Effector CD8-positive, alpha-beta T cell (primary cell): ENCODE measurements around the gene GNAO1.

Source experiments
- DNase-seq: peaks from one replicate; lab custom pipeline; 2025; lab: John Stamatoyannopoulos, UW

Gene GNAO1

DNA sequence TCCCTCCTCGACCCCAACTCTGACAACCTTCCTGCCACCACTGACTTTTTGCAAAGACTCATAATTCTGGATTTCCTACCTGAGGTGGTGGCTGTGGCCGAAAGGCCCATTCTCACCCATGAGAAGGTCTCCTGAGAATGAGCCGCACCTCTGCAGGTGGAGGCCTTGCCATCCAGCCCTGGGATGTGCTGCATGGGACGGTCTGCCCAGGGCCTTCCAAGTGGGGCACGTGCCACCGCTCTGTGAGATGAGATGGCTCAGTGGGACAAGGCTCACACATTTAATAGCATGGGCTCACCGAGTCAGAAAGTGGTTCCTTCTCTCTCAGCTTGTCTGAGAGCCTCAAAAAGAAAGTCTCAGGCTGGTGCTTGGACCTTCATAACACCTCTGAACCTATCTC lies 121.3 kb downstream of the GNAO1 start:
- DNase-seq = no peak

DNA sequence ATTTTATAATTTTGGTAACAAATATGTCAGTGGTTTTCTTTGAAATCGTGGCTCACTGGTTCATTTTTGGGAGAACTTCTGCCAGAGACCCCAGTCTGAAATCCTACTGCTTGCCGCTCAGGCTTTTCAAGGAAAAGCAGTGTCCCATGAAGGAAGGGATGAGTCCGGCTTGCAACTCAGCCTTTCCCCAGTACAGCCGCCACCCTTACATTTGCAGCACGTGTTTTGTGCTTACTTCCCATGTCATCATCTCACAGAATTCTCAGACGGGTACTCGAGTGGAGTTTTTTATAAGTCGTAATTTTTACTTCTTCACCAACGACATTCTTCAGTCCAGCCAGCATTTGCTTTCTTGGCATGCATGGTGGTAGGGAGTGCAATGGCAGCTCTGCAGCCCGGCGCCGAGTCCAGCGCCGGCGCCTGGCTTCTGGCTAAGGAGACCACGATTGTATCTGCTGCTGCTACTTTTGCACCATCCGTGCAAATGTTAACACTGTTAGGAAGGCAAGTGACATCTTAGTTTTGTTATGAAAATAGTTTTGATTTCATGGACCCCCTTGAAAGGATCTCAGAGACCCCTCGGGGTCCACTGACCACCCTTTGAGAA lies 123.1 kb downstream of the GNAO1 start:
- no peak for DNase-seq

DNA sequence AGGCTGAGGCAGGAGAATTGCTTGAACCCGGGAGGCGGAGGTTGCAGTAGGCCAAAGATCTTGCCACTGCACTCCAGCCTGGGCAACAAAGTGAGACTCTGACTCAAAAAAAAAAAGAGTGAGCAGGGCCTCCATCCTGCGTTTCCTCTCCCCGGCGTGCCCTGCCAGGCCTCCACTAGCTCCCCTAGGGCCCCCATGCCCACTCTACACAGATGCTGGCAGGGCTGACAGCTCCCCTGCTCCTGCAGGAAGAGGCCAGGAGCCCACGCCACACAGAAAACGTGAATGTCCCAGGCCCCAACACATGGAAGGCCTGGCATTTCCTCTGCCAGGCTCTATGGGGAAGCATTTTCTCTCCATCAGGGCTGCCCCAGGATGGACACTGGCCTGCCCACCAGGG lies 124.7 kb downstream of the GNAO1 start:
- DNase-seq = no peak

DNA sequence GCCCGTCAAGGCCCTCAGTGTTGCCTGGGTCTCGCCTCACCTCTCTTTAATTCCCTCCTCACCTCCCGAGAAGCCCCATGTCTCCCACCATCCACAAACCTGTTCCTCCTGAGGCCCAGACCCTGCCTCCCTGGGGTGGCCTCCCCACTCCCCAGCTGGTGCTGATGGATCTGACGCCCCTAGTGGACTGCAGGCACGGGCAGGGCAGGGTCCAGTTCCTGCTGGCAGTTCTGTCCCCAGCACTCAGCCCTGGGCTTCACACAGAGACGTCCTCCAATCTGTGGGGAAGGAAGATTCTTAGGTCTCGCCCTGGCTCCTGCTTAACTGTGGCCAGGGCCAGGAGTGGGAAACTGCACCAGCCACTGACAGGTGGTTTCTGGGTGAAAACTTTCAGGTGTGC lies 125.3 kb downstream of the GNAO1 start:
- DNase-seq = no peak

DNA sequence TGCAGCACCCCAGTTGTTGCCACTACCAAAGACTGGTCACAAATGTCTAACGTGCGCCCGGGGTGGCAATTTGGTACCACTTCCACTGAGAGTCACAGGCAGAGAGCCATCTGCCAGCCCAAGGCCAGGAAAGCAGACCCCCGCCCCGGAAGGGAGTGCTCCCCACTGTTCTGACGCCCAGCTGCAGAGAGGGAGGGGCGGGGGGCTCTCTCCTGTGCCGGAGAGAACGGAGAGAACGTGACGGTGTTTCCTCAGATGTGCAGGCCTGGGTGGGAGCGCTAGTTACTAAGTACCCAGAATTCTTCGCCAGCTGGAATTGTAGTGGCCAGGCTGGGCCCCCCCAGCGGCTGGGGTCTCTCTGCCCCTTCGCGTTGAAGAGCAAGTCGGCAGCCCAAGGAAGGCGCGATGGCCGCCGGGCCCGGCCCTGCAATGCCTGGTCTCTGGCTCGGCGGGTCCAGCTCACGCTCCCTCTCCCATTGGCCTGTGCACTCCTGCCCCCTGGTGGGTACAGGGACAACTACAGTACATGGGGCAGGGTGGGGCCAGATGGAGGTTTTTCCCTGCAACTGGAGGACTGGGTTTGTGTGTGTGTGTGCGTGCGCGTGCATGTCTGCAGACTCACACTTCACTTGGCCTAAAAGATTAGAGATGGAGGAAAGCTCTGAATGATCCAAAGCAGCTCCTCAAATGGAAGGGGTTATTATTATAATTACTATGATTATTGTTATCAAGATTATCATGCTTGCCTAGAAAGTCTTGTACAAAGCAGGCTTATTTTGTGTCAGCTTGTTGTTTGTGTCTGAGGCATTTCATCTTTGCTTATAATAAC lies 126.9 kb downstream of the GNAO1 start:
- peak; percentile 54 for DNase-seq

DNA sequence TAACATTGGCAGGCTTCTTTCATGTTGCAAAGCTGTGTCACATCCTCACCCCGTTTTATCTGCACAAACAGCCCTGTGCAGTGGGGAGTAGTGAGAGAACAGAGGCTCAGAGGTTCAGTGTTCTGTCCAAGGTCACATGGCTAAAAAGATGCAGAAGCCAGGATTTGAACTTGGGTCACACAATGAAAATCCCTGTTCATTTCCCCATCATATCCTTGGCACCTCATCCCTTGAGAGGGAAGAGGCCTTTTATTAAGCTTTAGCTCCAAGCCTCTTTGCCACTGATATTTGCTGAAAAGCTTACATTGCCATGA lies 127.5 kb downstream of the GNAO1 start:
- no peak for DNase-seq

DNA sequence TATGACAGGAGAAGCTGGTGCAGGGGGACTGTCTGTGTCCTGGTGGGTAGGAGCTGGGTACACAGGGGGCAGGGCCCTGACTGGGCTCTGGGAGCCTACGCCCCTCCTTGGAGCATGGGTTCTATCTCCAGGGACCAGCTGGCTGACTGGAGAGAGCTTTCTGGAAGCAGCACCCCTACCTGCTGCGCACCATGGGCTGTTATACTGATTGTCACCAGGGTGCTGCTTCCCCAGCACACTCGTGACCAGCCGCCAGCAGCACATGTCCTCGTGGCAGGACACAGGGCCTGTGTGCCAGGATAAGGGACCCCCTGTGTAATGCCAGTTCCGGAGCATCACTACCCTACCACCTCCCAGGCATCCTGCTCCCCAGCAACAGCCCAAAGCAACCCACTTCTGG lies 128.1 kb downstream of the GNAO1 start:
- no peak for DNase-seq

DNA sequence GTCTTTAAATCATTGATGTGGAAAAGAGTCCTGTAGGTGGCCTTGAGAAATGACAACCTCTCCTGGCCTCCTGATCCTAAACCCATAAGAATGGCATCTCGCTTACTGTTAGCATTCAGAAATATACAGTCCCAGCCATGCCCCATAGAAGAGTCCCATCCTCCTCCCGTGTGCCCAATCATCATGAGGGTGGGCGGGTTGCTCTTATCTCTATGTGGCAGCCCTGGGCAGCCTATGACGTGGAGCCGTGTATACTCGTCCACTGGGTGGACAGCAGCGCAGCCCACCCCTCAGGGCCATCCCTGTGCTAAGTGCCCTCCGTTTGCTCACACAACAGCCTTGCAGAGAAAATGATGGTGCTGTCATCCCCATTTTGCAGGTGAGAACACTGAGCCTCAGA lies 128.8 kb downstream of the GNAO1 start:
- DNase-seq = no peak

DNA sequence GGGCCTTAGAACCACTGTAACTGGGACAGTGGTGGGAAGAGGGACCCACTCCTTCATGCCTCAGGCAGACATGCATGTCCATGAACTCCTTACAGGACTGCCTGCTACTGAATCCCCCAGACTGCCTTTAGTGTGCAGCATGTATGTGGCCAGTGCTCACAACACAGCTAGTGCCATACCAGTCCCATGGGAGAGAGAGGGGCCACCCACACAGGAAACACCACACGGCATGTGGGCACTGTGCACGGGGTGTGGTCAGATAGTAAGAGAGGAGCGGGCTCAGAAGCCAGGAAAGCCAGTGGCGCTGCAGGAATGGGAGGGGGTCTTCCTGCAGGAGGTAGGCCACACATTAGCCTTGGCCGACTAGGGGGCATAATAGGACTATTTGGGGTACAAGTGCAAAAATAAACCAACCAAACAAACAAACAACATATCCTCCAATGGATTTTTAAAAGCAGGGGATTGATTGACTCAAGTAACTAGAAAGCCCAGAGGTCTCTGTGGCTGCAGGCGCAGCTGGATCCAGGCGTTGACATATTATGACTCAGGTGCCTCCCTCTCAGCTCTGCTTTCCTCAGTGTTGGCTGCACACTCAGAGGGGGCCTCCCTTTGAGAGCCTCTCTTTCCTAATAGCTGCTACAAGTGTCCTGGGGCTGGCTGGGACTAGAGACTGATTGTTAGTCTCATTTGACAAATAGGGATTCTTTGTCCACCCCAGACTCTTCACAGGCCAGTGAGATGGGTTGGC lies 129.7 kb downstream of the GNAO1 start:
- no peak for DNase-seq

DNA sequence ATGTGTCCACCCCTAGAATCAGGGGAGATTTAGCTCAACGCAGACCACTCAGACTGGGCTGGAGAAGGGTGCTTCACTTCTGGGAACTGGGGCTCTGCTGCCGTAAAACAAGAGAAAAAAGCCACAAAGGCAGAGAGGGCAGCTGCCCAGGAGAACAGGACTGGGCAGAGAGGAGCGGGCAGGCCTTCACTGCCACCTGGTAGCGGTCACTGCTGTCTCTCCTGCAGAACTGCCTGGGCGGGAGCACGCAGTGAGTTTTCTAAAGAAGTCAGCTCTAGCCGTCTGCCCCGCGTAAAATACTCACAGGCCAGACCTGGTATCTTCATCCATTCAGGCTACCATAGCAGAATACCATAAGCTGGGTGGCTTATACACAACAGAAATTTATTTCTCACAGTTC lies 130.3 kb downstream of the GNAO1 start:
- DNase-seq = no peak

DNA sequence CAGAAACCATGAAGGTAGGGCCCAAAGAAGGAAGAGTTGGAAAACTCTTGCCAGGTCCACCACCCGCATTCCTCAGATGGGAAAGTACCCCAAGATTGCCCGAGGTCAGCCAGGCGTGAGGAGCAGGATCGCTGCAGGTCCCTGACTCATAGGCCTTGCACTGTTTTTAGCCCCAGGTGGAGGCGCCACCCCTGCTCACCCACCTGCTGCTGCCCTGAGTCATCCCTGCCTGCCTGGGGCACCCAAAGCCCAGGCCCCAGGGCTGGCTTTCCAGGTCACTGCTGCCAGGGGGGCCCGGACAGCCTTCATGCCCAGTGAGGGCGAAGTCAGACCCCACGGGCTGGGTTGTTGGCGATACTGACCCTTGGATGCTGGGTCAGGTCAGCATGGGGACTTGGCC lies 133.1 kb downstream of the GNAO1 start:
- no peak for DNase-seq

DNA sequence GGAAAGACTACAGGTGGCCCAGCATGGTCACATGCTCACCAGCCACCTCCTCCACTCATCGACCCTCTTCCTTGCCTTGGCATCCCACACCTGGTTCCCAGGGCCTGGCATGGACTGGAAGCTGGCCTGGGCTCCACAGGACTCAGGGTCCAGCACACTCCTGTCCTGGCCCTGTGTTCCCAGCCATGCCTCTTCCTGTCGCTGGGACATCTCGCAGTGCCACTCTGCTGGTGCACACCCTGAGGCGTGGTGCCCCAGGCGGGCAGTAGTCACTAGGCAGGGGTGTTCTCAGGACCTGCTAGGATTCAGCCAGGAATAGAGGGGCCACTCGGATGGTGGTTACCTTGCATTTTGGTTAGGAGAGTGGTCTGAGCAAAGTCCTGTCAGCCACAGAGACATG lies 134.7 kb downstream of the GNAO1 start:
- no peak for DNase-seq

DNA sequence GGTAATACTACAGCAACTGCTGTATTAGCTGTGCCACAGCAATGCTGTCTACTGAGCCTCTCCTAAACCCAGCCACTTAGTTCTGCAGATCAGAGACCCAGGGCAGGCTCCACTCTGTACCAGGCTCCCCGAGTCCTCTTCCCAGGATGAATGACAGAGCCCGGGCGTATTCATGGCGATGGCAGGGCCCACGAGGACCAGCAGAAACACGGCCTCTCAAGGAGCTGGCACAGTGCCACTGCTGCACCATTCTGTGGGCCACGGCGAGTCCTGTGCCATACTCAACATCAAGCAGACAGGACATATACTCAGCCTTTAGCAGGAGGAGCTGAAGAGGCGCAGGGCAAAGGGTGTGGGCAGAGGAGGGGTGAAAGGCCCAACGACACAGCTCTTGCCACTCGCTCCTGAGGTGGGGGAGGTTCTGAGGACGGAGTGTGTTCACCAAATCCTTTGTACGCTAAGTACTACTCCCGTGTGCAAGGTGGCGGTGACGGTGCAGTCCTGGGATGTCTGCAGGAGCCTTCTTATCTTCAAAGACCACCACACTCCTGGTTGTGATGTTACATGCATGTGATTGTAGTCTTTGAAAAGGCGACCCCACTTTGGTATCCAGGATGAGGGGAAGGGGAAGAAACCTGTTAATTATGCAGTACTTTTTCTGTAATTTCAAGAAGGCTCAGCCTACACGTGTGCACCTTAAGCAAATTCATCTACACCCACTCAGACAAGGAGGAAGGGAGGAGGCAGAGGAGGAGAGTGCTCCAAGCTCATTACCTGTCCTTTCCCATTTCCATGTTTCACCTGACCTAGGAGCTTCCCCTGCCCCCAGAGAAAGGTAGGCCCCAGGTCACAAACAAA lies 136.0 kb downstream of the GNAO1 start:
- DNase-seq = no peak

DNA sequence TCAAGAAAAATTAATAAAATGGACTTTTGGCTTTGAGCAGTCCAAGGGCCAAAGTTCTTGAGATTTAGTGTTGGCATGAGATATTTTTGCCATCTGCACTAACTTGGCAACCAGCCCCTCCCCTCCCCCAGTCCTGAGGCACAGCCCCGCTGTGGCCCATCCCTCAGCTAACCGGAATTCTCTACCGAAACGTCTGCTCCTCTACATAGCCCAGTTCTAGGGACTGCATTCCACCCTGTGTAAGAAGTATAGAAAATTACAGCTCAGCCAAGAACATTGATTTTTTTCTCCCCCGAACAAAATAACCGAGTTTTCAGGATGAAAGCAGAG lies 136.6 kb downstream of the GNAO1 start:
- DNase-seq = no peak

DNA sequence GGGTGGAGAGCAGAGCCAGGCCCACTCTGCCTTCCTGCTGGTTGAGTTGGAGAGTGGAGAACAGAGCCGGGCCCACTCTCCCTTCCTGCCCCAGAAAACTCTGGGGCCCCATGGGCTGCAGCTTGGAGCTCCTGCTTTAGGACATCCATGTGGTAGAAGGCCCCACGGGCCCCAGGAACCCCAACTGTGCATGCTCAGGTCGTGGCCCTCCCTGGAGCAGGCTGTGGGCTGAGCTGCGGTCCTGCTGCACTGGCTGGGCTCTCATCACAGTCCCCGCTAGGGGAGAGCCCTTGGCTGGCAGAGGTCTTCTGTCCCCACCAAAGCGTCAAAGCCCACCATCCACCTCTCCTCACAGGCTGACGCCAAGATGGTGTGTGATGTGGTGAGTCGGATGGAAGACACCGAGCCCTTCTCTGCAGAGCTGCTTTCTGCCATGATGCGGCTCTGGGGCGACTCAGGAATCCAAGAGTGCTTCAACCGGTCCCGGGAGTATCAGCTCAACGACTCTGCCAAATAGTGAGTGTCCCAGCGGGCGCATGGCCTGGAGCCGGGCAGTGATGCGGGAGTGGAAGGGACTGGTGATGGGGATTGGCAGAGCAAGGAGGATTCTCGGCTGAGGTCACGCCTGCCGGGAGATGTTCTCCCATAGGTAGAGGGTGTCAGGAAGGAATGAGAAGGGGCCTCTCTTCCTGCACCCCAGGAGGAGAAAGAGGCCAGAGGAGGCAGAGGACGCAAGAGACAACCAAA lies 137.2 kb downstream of the GNAO1 start:
- no peak for DNase-seq

DNA sequence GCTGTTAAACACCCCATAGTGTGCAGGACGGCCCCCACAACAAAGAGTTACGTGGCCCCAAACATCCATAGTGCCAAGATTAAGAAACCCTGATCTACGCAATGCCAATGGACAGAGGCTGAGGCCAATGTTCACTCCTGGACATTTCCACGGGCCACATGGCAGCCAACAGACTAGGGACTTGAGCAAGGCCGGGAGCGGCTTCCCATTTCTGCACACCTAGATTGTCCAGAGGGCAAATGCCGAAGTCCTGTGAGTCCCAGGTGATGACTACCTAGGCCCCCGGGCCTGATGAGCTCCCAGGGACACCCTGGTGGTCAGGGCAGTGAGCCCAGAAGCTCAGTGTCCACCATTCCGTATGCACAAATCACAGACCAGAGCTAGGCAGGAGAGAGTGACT lies 138.6 kb downstream of the GNAO1 start:
- no peak for DNase-seq

DNA sequence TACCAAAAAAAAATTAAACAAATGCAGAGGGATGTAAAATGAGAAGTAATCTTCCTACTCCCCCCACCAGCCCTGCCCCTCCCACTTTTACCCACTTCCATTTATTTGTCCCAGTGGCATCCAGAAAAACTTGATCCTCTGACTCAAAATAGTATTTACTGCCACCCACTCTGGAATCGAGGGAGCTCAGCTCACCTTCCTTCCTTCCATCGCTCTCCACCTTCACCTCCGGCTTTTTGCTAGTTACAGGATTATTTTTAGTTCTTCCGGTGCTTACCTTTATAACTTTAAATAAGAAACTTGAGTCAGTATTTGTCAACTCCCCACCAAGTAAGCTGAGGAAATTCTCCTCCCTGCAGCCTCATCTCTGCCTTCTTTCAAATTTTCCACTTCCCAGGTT lies 139.2 kb downstream of the GNAO1 start:
- DNase-seq = no peak

DNA sequence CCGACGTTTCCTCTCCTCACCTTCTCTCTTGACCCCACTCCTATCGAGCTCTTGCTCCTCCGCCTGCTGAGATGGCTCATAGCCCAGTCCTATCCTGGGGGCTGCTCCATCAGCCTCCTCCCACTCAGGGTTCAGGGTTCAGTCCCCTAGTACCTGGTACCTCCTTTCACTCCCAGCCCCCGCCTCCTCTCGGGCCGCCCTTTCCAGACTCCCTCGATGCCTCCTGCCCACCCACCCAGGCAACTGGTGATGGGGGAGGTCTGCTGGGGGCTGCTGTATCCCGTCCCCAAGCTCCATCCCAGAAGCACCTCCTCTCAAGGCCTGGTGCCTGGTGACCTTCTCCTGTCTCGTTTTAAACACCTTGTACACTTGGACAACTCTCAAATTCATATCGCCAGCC lies 140.1 kb downstream of the GNAO1 start:
- DNase-seq = no peak

DNA sequence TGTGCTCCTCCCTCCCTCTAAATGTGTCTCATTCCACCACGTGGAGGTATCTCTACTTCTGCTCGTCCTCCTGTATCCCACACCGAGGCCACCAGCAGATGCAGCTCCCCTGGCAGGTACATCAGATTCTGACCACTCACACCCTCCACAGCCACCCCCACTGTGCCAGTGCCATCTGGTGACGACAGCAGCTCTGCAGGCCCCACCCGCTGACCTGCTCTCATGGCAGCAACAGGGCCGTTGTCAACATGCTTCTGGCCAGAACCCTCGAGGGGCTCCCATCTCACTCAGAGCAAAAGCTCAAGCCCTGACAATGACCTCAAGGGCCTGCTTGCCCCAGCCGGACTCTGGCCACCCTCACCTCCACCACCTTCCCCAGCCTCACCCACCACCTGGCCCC lies 140.6 kb downstream of the GNAO1 start:
- no peak for DNase-seq

DNA sequence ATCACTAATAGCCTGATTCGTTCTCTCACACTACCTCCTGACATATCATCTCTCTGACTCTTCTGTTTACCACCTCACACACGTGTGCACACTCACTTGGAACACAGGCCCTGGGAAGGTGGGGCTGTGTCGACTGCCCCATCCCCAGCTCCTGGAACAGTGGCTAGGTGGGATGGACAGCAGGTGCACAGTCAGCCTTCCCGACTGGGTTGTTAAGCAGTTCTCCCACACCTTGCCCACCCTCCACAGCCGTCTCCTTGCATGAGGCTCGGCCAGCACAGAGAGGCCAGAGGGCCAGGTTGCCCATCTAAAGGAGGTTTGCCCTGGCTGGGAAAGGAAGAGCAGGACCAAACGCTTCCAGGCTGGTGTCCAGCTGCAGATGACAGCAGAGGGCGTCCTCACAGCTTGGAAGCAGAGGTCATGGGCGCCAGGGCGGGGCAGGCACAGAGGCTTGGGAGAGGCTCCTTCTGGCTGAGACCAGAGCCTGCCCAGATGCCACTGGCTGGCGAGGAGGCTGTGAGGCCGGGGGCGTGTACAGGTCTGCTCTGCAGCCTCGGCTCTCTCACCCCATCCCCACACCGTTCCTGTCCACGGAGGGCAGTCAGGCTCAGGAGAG lies 141.3 kb downstream of the GNAO1 start:
- DNase-seq = no peak

DNA sequence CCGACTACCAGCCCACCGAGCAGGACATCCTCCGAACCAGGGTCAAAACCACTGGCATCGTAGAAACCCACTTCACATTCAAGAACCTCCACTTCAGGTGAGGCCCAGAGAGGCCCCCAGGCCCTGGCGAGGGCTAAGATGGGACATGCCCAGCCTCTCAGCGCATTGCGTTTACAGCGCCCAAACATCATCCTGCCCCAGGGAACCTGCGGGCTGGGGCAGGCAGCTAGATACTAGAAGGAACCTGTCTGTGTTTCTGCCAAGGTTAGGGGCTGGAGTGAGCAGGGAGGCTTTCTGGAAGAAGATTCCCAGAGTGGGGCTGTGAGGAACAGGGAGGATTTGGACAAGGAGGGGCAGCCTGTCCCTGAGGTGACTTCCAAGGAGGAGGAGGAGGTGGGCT lies 143.5 kb downstream of the GNAO1 start:
- no peak for DNase-seq
